ENCODE data around the gene C12orf43.
"Not testable (repeated sequence)": the region's sequence is repeated elsewhere in the genome, so short reads cannot be mapped to it uniquely, and the experiment has no call there.

Gene C12orf43

GRCh38 chr12:121015825-121016766 is at the start of gene C12orf43:
Gene C12orf43, minus strand, starts transcription at chr12:121016487. Its CDS starts 13 bp downstream, at chr12:121016474.
- DNase-seq (ENCODE audit: low read depth in 2 of 3, low spot score in 1 of 3), result peak; percentile 88 to 96 (median 91)

- no peak for DNase-seq (ENCODE audit: low read depth in 2 of 3, low spot score in 1 of 3)
Measured at GRCh38 chr12:121065345-121065744, 49.1 kb upstream of the C12orf43 start.

- DNase-seq (ENCODE audit: low read depth in 2 of 3, low spot score in 1 of 3), result not testable (repeated sequence)
Measured at GRCh38 chr12:121064586-121064985, 48.3 kb upstream of the C12orf43 start.

- no peak for DNase-seq (ENCODE audit: low read depth in 2 of 3, low spot score in 1 of 3)
Measured at GRCh38 chr12:121064116-121064515, 47.8 kb upstream of the C12orf43 start.

- DNase-seq (ENCODE audit: low read depth in 2 of 3, low spot score in 1 of 3), result no peak
Measured at GRCh38 chr12:121062391-121063045, 46.2 kb upstream of the C12orf43 start.

- no peak for DNase-seq (ENCODE audit: low read depth in 2 of 3, low spot score in 1 of 3)
Measured at GRCh38 chr12:121061831-121062230, 45.5 kb upstream of the C12orf43 start.

GRCh38 chr12:121060149-121061001 is 44.1 kb upstream of the C12orf43 start:
- peak in 2 of 3 donors; percentile 21 to 36 for DNase-seq (ENCODE audit: low read depth in 2 of 3, low spot score in 1 of 3)

- DNase-seq (ENCODE audit: low read depth in 2 of 3, low spot score in 1 of 3), result no peak
Measured at GRCh38 chr12:121059031-121059898, 43.0 kb upstream of the C12orf43 start.

- DNase-seq (ENCODE audit: low read depth in 2 of 3, low spot score in 1 of 3), result no peak
Measured at GRCh38 chr12:121057794-121058193, 41.5 kb upstream of the C12orf43 start.

GRCh38 chr12:121053706-121054105 is 37.4 kb upstream of the C12orf43 start:
- no peak for DNase-seq (ENCODE audit: low read depth in 2 of 3, low spot score in 1 of 3)

GRCh38 chr12:121050725-121051124 is 34.4 kb upstream of the C12orf43 start:
- no peak for DNase-seq (ENCODE audit: low read depth in 2 of 3, low spot score in 1 of 3)

- no peak for DNase-seq (ENCODE audit: low read depth in 2 of 3, low spot score in 1 of 3)
Measured at GRCh38 chr12:121048442-121048841, 32.2 kb upstream of the C12orf43 start.

- not testable (repeated sequence) for DNase-seq (ENCODE audit: low read depth in 2 of 3, low spot score in 1 of 3)
Measured at GRCh38 chr12:121047400-121047799, 31.1 kb upstream of the C12orf43 start.

- no peak for DNase-seq (ENCODE audit: low read depth in 2 of 3, low spot score in 1 of 3)
Measured at GRCh38 chr12:121043067-121043466, 26.8 kb upstream of the C12orf43 start.

- peak in 1 of 3 donors; percentile 38 for DNase-seq (ENCODE audit: low read depth in 2 of 3, low spot score in 1 of 3)
Measured at GRCh38 chr12:121038861-121039668, 22.8 kb upstream of the C12orf43 start, which contains the start of gene OASL. Gene OASL, minus strand, starts transcription at chr12:121039246. Its CDS starts 275 bp downstream, at chr12:121038971.

GRCh38 chr12:121036810-121037326 is 20.6 kb upstream of the C12orf43 start:
- DNase-seq (ENCODE audit: low read depth in 2 of 3, low spot score in 1 of 3), result peak in 2 of 3 donors; percentile 30 to 52

GRCh38 chr12:121034616-121035305 is 18.5 kb upstream of the C12orf43 start:
- DNase-seq (ENCODE audit: low read depth in 2 of 3, low spot score in 1 of 3), result no peak

GRCh38 chr12:121033625-121034349 is 17.5 kb upstream of the C12orf43 start:
- peak; percentile 49 to 55 (median 51) for DNase-seq (ENCODE audit: low read depth in 2 of 3, low spot score in 1 of 3)

Data from stimulated activated CD4-positive, alpha-beta T cell treated with anti-CD3 and anti-CD28 coated beads, Interleukin-12 subunit alpha, Interleukin-12 subunit beta, amount 100 ng/mL, for 48 hours (primary cell).